RWPE1 (cell line): ENCODE data around the gene NEBL.
"Not testable (repeated sequence)": the region's sequence is repeated elsewhere in the genome, so short reads cannot be mapped to it uniquely, and the experiment has no call there.

ENCODE experiments used
- CTCF ChIA-PET: fragments of 350-600 bp; sonication (Branson Sonifier 250); formaldehyde crosslinking; extraction: SDS; loops from one replicate; lab custom pipeline; 2021; lab: Yijun Ruan, JAX
- POLR2A ChIA-PET: fragments of 400-600 bp; formaldehyde crosslinking; extraction: SDS; loops from one replicate; lab custom pipeline; 2020; ENCODE audit warnings: antibody characterized with exemption; ENCODE audit not compliant: low non-redundant PET; lab: Yijun Ruan, JAX
- DNase-seq: peaks from one replicate; pipeline ENCODE4 v3.0.0; 2012; ENCODE audit warnings: low spot score
- H3K27ac ChIP-seq: fragments of 450-650 bp; 2 replicates; pipeline ENCODE4 v1.5.1; 2017
- TF ChIP-seq, protein P1 (sequence below): fragments of 450-650 bp; conservative IDR thresholded peaks from 2 replicates; pipeline ENCODE4 v1.5.1; 2017; ENCODE audit warnings: low read depth, mild to moderate bottlenecking

NEBL gene, protein sequence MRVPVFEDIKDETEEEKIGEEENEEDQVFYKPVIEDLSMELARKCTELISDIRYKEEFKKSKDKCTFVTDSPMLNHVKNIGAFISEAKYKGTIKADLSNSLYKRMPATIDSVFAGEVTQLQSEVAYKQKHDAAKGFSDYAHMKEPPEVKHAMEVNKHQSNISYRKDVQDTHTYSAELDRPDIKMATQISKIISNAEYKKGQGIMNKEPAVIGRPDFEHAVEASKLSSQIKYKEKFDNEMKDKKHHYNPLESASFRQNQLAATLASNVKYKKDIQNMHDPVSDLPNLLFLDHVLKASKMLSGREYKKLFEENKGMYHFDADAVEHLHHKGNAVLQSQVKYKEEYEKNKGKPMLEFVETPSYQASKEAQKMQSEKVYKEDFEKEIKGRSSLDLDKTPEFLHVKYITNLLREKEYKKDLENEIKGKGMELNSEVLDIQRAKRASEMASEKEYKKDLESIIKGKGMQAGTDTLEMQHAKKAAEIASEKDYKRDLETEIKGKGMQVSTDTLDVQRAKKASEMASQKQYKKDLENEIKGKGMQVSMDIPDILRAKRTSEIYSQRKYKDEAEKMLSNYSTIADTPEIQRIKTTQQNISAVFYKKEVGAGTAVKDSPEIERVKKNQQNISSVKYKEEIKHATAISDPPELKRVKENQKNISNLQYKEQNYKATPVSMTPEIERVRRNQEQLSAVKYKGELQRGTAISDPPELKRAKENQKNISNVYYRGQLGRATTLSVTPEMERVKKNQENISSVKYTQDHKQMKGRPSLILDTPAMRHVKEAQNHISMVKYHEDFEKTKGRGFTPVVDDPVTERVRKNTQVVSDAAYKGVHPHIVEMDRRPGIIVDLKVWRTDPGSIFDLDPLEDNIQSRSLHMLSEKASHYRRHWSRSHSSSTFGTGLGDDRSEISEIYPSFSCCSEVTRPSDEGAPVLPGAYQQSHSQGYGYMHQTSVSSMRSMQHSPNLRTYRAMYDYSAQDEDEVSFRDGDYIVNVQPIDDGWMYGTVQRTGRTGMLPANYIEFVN

DNA sequence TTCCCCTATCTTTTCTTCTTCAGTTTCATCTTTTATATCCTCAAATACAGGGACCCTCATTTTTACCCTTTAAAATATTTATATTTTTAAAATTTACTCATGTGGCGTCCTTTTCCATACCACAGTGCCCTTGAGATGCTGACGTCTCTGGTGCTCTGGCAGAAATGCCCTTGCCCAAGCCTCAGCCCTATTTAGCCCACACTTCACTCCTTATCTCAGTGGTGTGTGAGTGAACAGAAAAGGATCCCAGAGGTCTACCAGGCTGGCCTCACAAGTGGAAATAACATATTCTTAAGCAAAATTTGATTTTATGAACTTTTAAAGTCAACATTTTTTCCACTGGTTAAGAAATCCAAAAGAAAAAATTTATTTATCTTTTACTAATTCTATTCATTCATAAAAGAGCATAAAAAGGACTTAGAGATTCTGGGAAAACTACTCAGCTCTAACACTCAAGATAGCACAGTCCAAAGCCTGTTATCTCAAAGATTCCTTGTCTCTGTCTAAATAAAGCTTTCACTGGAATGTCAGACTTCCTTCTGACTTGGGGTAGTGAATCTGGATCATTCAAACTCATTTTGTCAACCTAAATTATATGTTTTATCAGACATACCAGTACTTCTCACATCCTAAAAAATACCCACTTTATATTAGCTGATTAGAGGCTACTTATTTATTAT, at the start of gene NEBL:
NEBL (minus strand) TSS at position 166 of the 680 bp plus-strand sequence; CDS start at position 60, 106 bp downstream.
- TF ChIP-seq, protein P1, sequence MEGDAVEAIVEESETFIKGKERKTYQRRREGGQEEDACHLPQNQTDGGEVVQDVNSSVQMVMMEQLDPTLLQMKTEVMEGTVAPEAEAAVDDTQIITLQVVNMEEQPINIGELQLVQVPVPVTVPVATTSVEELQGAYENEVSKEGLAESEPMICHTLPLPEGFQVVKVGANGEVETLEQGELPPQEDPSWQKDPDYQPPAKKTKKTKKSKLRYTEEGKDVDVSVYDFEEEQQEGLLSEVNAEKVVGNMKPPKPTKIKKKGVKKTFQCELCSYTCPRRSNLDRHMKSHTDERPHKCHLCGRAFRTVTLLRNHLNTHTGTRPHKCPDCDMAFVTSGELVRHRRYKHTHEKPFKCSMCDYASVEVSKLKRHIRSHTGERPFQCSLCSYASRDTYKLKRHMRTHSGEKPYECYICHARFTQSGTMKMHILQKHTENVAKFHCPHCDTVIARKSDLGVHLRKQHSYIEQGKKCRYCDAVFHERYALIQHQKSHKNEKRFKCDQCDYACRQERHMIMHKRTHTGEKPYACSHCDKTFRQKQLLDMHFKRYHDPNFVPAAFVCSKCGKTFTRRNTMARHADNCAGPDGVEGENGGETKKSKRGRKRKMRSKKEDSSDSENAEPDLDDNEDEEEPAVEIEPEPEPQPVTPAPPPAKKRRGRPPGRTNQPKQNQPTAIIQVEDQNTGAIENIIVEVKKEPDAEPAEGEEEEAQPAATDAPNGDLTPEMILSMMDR = no peak
- no peak for DNase-seq
- no peak within 1 kb of the TSS for H3K27ac ChIP-seq
- ChIA-PET POLR2A (no interaction called here), CTCF (no interaction called here)

DNA sequence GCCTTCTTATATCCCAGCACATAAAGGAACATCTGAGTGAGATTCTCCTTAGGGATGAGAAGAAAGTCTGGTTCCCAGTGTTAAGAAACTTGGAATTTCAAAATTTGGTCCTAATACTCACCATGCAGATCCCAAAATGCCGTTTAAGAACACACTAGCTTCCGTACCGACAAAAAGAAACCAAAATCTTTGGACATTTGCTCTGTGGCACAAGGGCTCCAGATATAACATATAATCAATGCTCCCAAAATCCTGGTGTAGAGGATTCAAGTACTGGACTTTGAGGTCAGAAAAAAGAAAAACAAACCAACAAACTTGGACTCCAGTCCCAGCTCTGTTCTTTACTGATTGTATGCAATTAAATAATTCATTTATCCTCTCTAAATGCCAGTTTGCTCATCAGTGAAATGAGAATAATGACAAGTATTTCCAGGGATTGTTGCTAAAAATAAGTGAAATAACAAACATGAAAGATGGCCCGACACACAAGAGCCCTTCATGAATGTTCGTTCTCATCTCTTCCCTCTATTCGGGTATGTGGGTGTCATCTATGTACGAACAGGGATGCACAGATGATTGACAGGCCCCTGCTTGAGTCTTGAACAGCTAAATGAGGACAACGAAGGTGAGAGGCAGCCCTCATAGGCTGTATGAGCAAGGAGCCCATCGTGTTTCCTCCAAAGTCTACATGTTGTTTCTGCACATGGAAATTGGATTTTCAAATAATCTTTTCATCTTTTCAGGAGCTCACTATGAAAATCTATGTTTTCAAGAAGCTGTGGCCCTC, 48.6 kb upstream of the NEBL start:
- CTCF ChIA-PET = interaction anchor here (0.6 to 1.1 kb wide), 2 partner anchors 22 to 25 kb away, joined by 3 read pairs; no protein-coding TSS in a partner anchor
- H3K27ac ChIP-seq = no peak overlapping the region
- TF ChIP-seq, protein P1 = no peak
- POLR2A ChIA-PET = interaction anchor here (0.6 kb wide), 1 partner anchor 21 kb away, joined by 6 read pairs; no protein-coding TSS in a partner anchor
- DNase-seq = no peak

DNA sequence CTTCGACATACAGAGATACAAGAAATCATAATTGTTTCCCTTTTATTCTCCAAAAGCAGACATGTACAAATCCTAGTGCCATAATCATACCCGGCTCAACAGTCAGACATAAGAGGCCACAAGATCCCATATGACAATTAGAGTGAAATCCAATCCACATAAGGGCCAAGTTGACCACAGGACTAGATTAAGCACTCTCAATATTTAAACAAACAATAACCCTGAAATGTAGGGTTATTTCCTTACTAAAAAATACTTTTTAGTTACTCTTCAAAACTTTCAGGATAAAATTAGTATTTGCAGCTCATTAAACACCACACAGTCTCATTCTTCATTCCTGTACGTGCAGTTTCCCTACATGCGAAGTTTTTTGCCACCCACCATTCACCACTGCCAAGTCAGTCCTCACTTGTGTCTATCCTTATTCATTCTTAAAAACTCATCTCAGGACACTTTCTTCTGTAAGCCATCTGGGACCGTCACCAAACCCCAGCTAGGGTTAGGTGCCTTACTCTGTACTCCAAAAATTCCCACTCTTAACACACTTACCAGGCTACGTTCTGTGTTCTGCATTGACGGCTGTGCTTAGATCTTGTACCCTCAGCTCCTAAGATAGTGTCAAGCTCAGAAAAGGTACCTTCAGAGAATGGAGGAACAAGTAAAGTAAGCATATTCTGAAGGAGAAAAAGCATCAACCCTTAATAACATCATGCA, 47.8 kb upstream of the NEBL start:
- ChIA-PET CTCF (interaction anchor here (1.1 kb wide), 1 partner anchor 25 kb away, joined by 3 read pairs; no protein-coding TSS in a partner anchor), POLR2A (interaction anchor here (0.6 kb wide), 1 partner anchor 22 kb away, joined by 6 read pairs; no protein-coding TSS in a partner anchor)
- TF ChIP-seq, protein P1 = no peak
- no peak overlapping the region for H3K27ac ChIP-seq
- DNase-seq = no peak

DNA sequence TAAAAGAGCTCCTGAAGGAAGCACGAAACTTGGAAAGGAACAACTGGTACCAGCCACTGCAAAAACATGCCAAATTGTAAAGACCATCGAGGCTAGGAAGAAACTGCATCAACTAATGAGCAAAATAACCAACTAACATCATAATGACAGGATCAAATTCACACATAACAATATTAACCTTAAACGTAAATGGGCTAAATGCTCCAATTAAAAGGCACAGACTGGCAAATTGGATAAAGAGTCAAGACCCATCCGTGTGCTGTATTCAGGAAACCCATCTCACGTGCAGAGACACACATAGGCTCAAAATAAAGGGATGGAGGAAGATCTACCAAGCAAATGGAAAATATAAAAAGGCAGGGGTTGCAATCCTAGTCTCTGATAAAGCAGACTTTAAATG, 42.3 kb upstream of the NEBL start:
- CTCF ChIA-PET = interaction anchor here (0.7 kb wide), 1 partner anchor 88 kb away, joined by 3 read pairs; no protein-coding TSS in a partner anchor
- POLR2A ChIA-PET, H3K27ac ChIP-seq, DNase-seq: not testable (repeated sequence)

DNA sequence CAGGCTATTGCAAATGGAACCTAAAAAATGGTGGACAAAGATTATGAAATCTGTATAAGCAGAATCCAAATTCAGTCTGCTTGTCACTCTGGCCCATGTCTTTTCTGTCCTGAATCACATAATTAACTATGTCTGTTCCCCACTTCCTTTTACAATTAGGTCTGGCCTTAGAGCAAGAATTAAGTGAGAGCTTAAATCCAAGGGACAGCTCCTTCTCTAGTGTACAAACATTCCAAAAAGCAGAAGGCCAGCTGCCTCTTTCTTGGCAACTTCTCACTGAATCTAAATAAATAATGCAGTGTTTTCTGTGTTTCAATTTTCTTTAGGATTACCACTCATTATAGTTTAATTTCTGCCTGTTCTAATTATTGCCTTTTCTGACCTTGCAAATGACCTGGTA, 39.3 kb upstream of the NEBL start:
- no peak overlapping the region for H3K27ac ChIP-seq
- POLR2A ChIA-PET = no interaction called here
- no peak for DNase-seq
- TF ChIP-seq, protein P1 = no peak
- CTCF ChIA-PET = no interaction called here
